Measurements from ENCODE around the gene MEF2D. TPM values are rescaled to one million over a fixed set of nuclear protein-coding genes. Genes with fewer than 3 reads are reported as not detected.

Gene MEF2D
- total RNA-seq, 1 experiment from 2014 or later: 18.7 TPM

GRCh38 chr1:156422602-156423091 lies 77.9 kb downstream of the MEF2D start:
- Histone ChIP-seq H3K27ac (ENCODE audit: insufficient read length, low read depth, low read length) (no peak overlapping the region), H4K5ac (ENCODE audit: insufficient read length, low read depth, low read length) (no peak overlapping the region), H3K4me2 (ENCODE audit: insufficient read depth, insufficient read length, low read length) (peak overlapping the region; percentile 72), H3K23me2 (ENCODE audit: insufficient read length, low read depth, low read length, poor library complexity, severe bottlenecking) (peaks cover 20% of the 10 kb centered on the region), H3K79me2 (ENCODE audit: insufficient read depth, low read length) (no peaks in the 10 kb centered on the region), H2BK20ac (ENCODE audit: low read depth, low read length, poor library complexity, severe bottlenecking) (no peak overlapping the region), H3K79me1 (ENCODE audit: insufficient read depth, low read depth, low read length, poor library complexity, severe bottlenecking) (no peaks in the 10 kb centered on the region), H3T11ph (ENCODE audit: low read length) (no peak overlapping the region), H3K9me3 (ENCODE audit: control insufficient read depth, low read depth, low read length) (no peaks in the 10 kb centered on the region), H3K23ac (ENCODE audit: insufficient read length, low read depth, low read length) (no peak overlapping the region), H2BK12ac (ENCODE audit: insufficient read length, low read depth, low read length) (no peak overlapping the region), H3K27me3 (ENCODE audit: insufficient read depth, low read length) (peaks cover 48% of the 10 kb centered on the region), H4K8ac (replicated peaks; ENCODE audit: insufficient read length, low read depth, low read length) (no peak overlapping the region), H2BK5ac (ENCODE audit: insufficient read length, low read length) (no peak overlapping the region), H3K18ac (ENCODE audit: insufficient read length, low read depth, low read length) (peak overlapping the region; percentile 56), H3K4ac (ENCODE audit: low read depth, low read length) (no peak overlapping the region), H2BK120ac (ENCODE audit: low read depth, low read length, poor library complexity, severe bottlenecking) (no peak overlapping the region), H2BK15ac (ENCODE audit: low read depth, low read length) (0 out of 2 replicates have a peak overlapping the region, but pooled peaks have one; percentile 60), H2AK5ac (ENCODE audit: insufficient read length, low read length) (no peak overlapping the region), H3K9ac (ENCODE audit: extremely low read depth, insufficient read length, low read length) (no peak overlapping the region), H2AFZ (ENCODE audit: low read length) (no peak overlapping the region), H4K20me1 (ENCODE audit: control insufficient read depth, insufficient read depth, insufficient read length) (no peaks in the 10 kb centered on the region), H3K14ac (ENCODE audit: insufficient read depth, low read length) (peak overlapping the region; percentile 25; the same call in 1 of the 2 replicates), H4K91ac (ENCODE audit: insufficient read length, low read depth, low read length) (no peak overlapping the region), H3K4me1 (ENCODE audit: insufficient read depth, low read length) (no peaks in the 10 kb centered on the region; the same call in 1 of the 2 replicates), H3K56ac (ENCODE audit: insufficient read length, low read depth, low read length) (no peak overlapping the region)
- Mint-ChIP-seq H3K9me3 (no peaks in the 10 kb centered on the region; a peak in 1 of 5 replicates), H3K27me3 (ENCODE audit: low read depth) (peaks cover 93% of the 10 kb centered on the region), H3K4me3 (peak overlapping the region; percentile 55 to 81; a peak in 3 of 5 replicates), H3K27ac (peak overlapping the region in 1 of 3 experiments; percentile 57; a peak in 3 of 7 replicates), H3K36me3 (ENCODE audit: insufficient read depth in 1 of 3, low read depth in 3 of 3) (no peaks in the 10 kb centered on the region; a peak in 1 of 7 replicates), H3K4me1 (peaks cover 40 to 47% of the 10 kb centered on the region in 2 experiments)
- TF ChIP-seq CTCF (conservative IDR thresholded peaks at IDR 0.05): no peak
- DNase-seq: no peak
- WGBS (ENCODE audit: extremely low coverage, insufficient read length, low lambda C conversion rate): no CpG with 5 or more reads among the region's 15 CpGs
